Measurements from ENCODE around the gene PEX1.
"Not testable (repeated sequence)": the region's sequence is repeated elsewhere in the genome, so short reads cannot be mapped to it uniquely, and the experiment has no call there.

PEX1 gene

GRCh38 chr7:92528188-92528957, at the start of gene PEX1, which contains the start of gene RBM48:
Gene PEX1 (minus strand): TSS chr7:92528520. CDS start chr7:92528435, 85 bp downstream.
Gene RBM48 (plus strand): TSS chr7:92528795. CDS start chr7:92528814, 19 bp downstream.
- in situ Hi-C loops (cut with MboI; ENCODE audit: low sequenced_read_pairs) = no loop called here

GRCh38 chr7:92576296-92576695, 48.0 kb upstream of the PEX1 start:
- in situ Hi-C loops (cut with MboI; ENCODE audit: low sequenced_read_pairs) = no loop called here

GRCh38 chr7:92569137-92569536, 40.8 kb upstream of the PEX1 start:
- in situ Hi-C loops (cut with MboI; ENCODE audit: low sequenced_read_pairs) = no loop called here

GRCh38 chr7:92567460-92567859, 39.1 kb upstream of the PEX1 start:
- in situ Hi-C loops (cut with MboI; ENCODE audit: low sequenced_read_pairs) = no loop called here

GRCh38 chr7:92563345-92563744, 35.0 kb upstream of the PEX1 start:
- in situ Hi-C loops (cut with MboI; ENCODE audit: low sequenced_read_pairs) = no loop called here

- in situ Hi-C loops (cut with MboI; ENCODE audit: low sequenced_read_pairs) = no loop called here
Measured at GRCh38 chr7:92560602-92561001, 32.3 kb upstream of the PEX1 start.

GRCh38 chr7:92557808-92558362, 29.6 kb upstream of the PEX1 start:
- in situ Hi-C loops (cut with MboI; ENCODE audit: low sequenced_read_pairs) = no loop called here

- in situ Hi-C loops (cut with MboI; ENCODE audit: low sequenced_read_pairs) = no loop called here
Measured at GRCh38 chr7:92557249-92557648, 28.9 kb upstream of the PEX1 start.

- in situ Hi-C loops (cut with MboI; ENCODE audit: low sequenced_read_pairs) = no loop called here
Measured at GRCh38 chr7:92550194-92550593, 21.9 kb upstream of the PEX1 start.

GRCh38 chr7:92547579-92547978, 19.3 kb upstream of the PEX1 start:
- in situ Hi-C loops (cut with MboI; ENCODE audit: low sequenced_read_pairs) = no loop called here

GRCh38 chr7:92546856-92547497, 18.7 kb upstream of the PEX1 start:
- in situ Hi-C loops (cut with MboI; ENCODE audit: low sequenced_read_pairs) = no loop called here

GRCh38 chr7:92545116-92545515, 16.8 kb upstream of the PEX1 start:
- in situ Hi-C loops (cut with MboI; ENCODE audit: low sequenced_read_pairs) = not testable (repeated sequence)

- in situ Hi-C loops (cut with MboI; ENCODE audit: low sequenced_read_pairs) = not testable (repeated sequence)
Measured at GRCh38 chr7:92543542-92543941, 15.2 kb upstream of the PEX1 start.

- in situ Hi-C loops (cut with MboI; ENCODE audit: low sequenced_read_pairs) = no loop called here
Measured at GRCh38 chr7:92534572-92534971, 6.3 kb upstream of the PEX1 start.

- in situ Hi-C loops (cut with MboI; ENCODE audit: low sequenced_read_pairs) = no loop called here
Measured at GRCh38 chr7:92528958-92529264, 591 bp upstream of the PEX1 start.

GRCh38 chr7:92527300-92528187, 776 bp downstream of the PEX1 start:
- in situ Hi-C loops (cut with MboI; ENCODE audit: low sequenced_read_pairs) = no loop called here

GRCh38 chr7:92523110-92523509, 5.2 kb downstream of the PEX1 start:
- in situ Hi-C loops (cut with MboI; ENCODE audit: low sequenced_read_pairs) = no loop called here

GRCh38 chr7:92520024-92520423, 8.3 kb downstream of the PEX1 start:
- in situ Hi-C loops (cut with MboI; ENCODE audit: low sequenced_read_pairs) = no loop called here

- in situ Hi-C loops (cut with MboI; ENCODE audit: low sequenced_read_pairs) = no loop called here
Measured at GRCh38 chr7:92517631-92518030, 10.7 kb downstream of the PEX1 start.

GRCh38 chr7:92513167-92513902, 15.0 kb downstream of the PEX1 start:
- in situ Hi-C loops (cut with MboI; ENCODE audit: low sequenced_read_pairs) = no loop called here

- in situ Hi-C loops (cut with MboI; ENCODE audit: low sequenced_read_pairs) = no loop called here
Measured at GRCh38 chr7:92508946-92509345, 19.4 kb downstream of the PEX1 start.

Data from HL-60/S4 (cell line).